Fibroblast of skin of left biceps (primary cell): ENCODE results near the gene SLC31A2.
A peak's percentile ranks its signal among the peaks of the same experiment; 100 is the strongest.
"Not testable (repeated sequence)": the region's sequence is repeated elsewhere in the genome, so short reads cannot be mapped to it uniquely, and the experiment has no call there.

Experiments used
- DNase-seq, 2 experiments: peaks; one replicate each; pipeline ENCODE4 v3.0.0-alpha.2; 2013; ENCODE audit warnings: low read depth in 2 of 2

Gene SLC31A2, protein sequence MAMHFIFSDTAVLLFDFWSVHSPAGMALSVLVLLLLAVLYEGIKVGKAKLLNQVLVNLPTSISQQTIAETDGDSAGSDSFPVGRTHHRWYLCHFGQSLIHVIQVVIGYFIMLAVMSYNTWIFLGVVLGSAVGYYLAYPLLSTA

DNA sequence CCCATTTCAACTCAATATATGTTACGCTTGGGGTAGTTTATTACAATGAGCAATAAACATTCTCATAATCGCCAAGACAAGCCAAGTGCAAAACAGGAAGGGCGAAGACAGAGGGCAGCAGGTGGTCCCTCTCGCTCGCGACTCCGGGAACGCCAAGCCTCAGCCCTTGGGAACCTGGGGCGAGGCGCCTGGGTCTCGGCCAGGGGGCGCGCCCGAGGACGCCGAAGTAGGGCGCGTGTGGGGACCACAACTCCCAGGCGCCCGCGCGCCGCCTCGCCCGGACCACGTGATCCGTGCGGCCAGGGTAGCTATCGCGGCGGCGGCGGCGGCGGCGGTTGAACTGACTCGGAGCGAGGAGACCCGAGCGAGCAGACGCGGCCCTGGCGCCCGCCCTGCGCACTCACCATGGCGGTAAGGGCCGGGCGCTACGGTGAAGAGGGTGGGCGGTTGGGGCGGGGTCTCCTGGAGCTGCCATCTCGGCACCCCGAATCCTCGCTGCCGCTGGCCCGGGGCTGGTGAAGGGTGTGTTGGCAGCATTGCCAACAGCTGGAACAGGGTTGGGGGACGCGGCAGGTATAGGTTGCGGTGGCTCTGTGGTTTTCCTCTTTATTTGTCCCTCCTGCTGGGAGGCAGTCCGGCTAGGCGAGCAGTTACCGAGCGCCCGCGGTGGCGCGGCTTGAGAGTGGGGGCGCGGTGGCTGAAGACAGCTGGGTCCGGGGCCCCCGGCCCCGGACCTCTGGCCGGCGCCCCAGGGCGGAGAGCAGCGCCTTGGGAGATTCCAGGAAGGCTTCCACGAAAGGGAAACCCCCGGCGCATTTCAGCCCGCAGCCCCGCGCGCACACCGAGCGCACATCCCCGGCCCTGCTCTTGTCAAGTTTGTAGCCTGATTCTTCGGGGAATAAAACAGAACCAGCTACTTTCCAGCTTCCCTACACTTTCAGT lies at the start of gene SLC31A2:
TSS of gene SLC31A2 (plus strand) at position 338 of the 942 bp plus-strand sequence. CDS start at position 406, 68 bp downstream.
- peak; percentile 46 to 54 for DNase-seq

DNA sequence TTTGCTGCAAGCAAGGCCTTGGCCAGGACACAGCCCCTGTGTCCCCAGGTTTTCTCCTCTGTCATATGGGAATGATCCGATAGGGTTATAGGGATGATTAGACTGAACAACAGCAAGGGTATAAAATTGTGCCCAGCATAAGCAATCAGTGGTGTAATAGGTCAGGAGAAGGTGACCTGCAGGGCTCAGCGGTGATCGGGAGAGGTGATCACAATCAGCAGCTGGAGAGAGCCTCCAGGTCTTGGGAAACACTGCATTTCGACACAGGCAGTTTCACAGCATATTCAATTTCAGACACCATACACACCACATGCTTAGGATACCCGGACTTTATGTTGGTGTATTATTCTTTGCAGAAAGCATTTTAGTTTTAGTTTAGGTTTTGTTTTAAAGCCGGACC lies 45.5 kb upstream of the SLC31A2 start:
- DNase-seq = not testable (repeated sequence)

DNA sequence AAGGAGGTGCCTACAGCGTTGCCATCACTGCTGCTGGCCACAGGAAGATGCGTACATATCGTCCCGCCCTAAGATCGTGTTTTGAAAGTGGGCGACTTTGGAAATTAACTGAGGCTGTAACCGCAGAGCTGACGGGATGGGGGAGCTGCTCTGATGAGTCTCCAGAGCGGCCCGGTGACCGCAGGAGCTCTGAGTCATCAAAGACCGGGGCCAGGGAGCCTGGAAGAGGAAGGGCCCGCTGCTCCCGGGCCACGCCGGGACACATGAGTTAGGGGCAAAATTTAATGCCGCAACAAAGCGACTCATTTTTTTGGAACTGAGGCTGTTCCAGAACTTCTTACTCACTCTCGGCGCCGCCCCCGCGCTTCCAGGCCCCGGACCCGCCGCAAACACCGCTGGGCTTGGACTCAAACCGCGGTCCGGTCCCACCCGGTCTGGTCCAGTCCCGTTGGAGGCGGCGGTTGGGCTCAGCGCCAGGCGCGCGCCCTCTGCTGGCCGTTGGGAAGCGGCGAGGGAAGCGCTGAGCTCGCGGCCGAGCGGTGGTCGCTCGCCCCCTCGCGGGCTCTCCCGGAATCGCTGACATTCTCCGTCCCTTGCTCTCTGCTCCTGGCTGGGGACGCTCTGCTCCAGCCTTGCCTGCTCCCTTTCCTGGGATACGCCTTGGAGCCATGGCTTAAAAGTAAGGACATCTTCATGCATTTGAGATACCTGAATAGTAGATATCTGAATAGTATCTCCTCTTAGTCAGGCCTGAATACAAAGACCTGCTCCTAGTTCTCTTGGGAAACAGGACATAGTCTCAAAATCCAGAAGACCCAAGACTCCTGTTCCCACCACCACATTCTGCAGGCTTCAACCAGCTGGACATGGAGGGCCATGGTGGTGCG lies 39.5 kb upstream of the SLC31A2 start:
- not testable (repeated sequence) for DNase-seq

DNA sequence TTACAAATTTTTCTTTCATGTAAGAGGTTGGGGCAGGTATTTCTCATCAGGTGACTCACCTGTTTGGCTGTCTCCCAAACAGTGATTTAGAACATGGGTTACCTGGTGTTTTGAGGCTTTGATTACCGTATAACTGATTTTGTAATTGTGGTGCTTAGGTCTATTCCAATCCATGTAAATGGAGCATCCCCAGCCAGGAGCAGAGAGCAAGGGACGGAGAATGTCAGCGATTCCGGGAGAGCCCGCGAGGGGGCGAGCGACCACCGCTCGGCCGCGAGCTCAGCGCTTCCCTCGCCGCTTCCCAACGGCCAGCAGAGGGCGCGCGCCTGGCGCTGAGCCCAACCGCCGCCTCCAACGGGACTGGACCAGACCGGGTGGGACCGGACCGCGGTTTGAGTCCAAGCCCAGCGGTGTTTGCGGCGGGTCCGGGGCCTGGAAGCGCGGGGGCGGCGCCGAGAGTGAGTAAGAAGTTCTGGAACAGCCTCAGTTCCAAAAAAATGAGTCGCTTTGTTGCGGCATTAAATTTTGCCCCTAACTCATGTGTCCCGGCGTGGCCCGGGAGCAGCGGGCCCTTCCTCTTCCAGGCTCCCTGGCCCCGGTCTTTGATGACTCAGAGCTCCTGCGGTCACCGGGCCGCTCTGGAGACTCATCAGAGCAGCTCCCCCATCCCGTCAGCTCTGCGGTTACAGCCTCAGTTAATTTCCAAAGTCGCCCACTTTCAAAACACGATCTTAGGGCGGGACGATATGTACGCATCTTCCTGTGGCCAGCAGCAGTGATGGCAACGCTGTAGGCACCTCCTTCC lies 37.9 kb upstream of the SLC31A2 start:
- DNase-seq = not testable (repeated sequence)

DNA sequence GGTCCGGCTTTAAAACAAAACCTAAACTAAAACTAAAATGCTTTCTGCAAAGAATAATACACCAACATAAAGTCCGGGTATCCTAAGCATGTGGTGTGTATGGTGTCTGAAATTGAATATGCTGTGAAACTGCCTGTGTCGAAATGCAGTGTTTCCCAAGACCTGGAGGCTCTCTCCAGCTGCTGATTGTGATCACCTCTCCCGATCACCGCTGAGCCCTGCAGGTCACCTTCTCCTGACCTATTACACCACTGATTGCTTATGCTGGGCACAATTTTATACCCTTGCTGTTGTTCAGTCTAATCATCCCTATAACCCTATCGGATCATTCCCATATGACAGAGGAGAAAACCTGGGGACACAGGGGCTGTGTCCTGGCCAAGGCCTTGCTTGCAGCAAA lies 32.0 kb upstream of the SLC31A2 start:
- not testable (repeated sequence) for DNase-seq

DNA sequence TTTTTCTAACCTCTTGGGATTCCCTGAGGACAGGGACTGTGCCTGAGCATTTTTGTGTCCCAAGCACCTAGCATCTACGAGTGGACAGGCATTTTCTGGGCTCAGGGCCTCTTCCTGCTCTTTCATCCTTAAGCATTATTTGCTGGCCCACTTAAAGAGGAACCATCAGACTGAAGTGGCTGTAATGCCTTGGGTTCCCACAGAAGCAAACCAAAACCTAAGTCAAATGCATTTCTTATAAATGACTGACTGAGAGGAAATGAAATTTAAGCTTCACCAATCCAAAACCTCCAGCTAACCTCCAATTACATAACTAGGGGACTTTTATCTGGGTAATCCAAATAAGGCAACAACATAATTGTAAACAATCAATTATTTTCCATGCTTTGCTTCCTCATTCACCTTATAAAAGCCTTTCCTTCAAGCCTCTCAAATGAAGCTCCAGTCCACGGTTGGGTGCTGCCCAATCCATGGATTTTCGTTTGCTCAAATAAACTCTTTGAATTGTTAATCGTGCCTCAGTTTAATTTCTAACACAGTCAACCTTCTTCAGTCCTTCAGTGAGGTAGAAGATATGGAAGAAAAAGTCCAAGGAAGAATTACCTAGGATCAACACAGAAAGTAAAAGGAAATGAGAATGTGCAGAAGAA lies 25.3 kb upstream of the SLC31A2 start:
- no peak for DNase-seq

DNA sequence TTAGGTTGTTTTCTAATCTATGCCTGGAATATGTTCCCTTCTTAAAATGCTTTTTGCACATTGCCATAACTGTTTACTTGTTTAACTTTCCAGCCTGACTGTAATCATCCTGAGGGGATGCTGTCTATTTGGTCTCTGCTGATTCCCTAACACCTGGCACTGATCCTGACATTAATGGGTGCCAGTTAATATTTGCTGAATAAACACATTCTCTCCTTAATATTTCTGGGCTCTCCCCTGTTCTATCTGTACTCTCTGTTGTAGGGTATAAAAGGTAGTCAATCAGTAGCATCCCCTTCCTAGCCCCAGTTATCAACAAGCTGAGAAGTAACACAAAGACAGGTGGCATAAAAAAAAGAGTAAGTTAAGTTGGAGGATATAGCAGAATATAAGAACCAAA lies 21.3 kb upstream of the SLC31A2 start:
- no peak for DNase-seq

DNA sequence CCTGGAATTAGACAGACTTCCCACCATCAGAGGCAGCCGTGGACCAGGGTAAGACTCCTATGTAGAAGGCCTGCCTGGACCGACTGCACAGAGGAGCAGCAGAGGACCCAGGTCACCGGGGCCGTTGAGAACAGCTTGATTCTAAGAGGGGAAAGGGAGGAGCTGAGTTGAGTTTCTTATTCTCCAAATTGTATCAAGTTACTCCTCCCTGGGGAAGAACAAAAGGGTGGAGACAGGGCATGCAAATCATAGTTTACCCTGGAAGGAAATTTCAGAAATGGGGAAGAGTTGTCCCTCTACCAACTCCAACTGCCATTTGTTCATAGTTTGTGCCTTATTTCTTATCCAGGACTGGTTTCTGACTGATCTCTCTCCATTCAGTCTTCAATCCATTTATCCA lies 20.9 kb upstream of the SLC31A2 start:
- DNase-seq = no peak

DNA sequence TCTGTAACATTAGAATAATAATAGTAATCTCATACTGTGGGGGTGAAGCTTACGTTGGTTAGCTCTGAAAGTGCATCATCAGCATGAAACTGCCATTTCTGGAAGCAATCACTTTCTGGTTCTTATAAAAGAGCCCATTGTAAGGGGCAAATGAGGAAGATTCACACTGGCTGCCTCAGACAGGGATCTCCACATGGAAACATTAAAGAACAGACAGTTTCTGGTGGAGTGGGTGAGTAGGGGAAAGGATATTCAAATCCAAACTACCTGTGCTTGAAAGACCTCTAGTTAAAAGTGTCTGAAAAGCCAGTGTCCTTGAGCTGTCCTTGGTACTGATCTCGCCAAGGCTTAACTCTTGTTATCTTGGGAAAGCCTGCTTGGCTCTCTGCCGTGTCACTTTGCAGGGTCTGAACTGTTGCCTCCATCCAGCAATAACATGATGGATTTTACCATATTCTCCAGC lies 19.1 kb upstream of the SLC31A2 start:
- DNase-seq = no peak

DNA sequence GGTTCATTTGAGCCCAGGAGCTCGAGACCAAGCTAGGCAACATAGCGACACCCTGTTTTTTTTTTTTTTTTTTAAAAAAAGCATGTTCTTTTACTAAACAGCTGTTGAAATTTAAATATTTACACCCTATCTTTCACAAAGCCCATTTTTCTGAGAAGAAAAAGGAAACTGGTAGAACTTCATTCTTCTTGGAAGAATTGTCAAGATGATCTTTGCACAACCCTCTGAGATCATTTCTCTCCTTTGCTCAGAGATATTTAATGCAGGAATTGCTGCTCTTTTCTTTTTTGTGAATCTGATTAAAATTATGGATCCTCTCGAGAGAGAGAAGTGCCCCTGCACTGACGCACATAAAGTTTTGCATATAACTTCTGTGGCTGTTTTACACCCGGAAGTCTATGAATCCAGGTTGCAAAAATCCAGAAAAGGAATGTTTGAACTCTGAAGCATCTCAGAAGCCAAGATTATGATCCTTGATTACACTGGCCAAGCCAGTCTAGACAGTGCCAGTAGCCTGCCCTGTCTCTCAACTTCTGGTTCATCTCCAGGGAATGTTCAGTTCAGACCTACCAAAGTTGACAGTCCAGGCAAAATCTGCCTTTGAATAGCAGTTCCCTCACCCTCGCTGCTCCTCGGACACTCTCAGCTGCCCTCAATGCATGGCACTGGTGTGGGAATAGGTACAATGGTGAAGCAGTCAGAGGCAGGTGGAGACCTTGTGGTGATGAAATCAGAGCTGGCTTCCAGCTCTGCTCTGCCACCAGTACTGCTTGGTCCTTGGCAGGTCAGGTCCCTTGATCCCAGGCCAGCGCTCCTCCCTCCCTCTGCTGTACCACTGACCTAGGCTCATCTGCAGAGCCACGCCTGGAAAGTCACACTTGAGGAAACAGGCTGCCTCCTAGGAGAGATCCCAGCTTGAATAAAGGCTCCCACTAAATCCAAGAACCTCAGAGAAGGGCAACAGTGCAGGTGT lies 13.3 kb upstream of the SLC31A2 start:
- no peak for DNase-seq

DNA sequence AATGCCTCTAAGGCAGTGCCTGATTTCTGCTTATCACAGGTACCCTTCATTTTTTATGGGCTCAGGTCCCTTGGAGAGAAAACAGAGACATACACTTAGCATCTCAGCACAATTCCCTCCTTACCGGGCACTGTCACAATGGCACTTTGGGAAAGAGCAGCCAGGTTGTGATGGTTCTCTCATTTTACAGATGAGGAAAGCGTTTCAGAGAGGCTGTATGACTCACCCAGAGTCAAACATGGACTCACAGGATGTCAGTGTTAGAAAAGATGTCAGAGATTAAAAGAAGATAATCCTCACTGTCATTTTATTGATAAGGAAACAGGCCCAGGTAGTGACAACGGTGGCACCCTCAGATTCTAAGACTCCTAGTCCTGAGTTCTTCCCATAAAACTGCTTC lies 12.0 kb upstream of the SLC31A2 start:
- DNase-seq = no peak

DNA sequence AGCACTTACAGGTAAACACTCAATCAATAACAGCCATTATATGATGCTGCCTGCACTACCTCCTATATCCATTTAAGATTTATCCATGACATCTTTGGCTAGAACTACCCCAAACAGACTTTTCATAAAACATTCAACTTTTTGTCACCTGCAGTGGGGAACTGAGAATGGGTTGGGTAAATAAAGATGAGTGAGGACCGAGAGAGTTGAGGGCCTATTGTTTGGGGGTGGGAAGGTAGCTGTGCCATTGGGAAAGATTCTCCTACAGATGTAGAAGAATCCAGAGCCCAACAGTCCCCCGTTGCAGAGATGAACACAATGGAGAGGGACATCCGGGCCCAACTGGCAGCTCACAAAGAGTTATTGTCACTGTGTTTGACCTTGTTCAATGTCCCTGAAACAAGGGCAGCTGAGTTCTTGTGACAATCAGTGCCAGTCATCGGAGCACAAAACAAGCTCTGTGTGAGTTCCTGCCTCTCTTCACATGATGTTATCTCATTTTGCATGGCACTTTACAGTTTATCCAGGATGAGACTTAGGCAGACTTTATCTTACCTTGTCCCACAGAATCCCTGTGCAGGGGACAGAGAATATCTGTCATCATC lies 11.5 kb upstream of the SLC31A2 start:
- DNase-seq = no peak

DNA sequence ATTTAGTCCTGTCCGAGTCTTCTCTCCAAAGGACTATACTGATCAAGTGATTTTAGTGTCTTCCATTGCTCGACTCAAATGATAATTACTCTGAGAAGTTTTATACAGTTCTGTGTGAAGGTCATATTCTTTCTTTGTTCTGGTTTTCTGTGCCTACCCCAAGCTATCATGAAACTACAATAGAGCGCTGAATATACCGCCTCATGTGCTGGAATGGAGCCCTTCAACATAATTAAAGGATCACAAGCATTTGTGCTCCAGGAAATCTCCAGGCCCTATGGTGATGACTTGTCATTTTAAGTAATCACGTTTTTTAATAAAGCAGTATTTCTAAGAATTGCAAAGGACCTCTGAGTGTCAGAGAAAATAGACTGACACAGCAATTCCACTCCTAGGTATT lies 10.9 kb upstream of the SLC31A2 start:
- no peak for DNase-seq

DNA sequence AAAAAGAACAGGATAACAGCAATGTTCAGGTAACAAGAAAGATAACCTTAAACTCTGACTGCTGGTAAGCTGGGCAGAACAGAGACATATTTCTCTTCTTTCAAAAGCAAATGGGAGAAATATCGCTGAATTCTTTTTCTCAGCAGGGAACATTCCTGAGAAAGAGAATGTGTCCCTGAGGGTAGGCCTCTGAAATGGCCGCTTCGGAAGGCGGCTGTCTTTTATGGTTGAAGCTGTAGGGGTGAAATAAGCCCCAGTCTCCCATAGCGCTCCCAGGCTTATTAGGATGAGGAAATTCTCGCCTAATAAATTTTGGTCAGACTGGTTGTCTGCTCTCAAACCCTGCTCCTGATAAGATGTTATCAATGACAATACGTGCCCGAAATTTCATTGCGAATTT lies 9.9 kb upstream of the SLC31A2 start:
- not testable (repeated sequence) for DNase-seq

DNA sequence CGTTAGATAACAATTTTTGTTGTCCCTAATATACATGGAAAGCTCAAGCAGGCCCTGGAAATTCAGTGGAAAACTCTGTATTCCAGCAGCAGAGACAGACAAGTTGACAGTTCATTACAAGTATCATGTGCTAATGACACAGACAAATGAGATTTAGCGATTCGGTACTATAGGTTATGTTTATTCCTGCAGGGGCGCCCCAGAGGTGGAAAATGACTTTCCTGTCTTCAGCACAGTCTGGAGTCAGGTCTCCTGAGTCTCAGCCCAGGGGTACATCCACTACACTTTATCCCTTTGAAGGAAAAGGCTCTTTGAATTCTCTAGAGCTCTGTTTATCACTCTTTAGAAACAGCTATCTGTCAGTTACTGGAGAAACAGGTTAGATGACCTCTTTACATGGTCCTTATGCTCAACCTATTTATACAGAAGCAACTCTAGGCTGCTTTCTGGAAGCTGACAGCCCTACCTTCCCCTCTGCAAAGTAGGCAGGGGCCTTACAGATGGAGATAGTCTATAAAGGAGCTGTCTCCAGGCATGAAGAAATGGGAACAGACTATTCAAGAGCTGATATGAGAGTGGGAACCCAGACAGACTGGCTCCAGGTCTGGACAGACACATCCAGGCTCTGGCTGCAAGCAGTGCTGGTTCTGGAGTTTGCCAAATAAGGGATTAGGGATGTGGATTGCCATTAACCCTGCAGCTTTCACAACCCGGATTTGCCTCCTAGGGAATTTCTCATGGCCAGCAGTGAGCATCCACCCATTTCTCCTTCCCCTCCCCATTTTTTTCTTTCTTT lies 7.2 kb upstream of the SLC31A2 start:
- no peak for DNase-seq

DNA sequence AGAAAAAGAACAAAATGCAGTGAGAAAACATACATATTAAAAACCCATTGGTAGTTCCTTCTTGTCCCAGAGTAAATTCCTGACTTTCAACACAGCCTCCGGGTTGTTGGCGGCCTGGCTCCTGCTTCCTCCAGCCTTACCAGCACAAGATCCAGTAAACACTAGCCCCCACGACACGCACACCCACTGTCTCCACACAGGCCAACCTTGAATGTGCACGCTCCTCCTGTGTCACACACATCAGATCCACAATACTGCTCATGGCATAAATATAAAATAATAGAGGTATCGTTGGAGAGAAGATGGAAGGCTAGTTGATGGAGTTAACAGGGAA lies 2.5 kb upstream of the SLC31A2 start:
- DNase-seq = no peak

DNA sequence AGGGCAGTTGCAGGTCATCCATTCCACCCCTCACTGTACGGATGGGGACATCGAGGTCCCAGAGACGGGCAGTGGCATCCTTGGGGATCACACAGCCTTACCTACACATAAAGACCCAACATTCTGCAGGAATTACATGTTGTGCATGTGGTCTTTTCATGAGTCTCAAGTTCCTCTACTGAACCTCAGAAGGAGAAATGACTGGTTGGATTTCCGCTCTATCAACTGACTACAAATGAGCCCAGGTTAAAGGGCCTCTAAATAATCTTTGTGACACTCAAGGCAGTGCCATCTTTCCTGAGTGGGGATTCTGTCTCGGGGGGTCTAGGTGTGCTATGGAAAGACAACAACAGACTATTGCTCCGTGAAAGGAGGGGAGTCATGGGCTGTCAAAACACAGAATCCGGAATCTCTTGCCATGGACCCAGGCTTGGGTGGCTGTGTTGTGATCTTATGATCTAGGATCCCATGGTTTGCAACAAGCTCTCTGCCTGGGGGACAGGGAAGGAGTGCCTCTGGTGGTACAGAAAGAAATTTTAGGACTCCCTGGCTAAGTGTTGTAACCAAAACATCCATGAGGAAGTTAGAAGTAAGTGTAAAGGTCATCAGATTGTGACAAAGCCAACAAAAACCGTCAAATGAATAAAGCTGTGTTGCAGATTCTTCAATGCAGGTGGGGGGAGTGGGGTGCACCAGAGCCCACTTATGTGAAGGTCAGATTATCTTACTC lies 1.9 kb upstream of the SLC31A2 start:
- no peak for DNase-seq

DNA sequence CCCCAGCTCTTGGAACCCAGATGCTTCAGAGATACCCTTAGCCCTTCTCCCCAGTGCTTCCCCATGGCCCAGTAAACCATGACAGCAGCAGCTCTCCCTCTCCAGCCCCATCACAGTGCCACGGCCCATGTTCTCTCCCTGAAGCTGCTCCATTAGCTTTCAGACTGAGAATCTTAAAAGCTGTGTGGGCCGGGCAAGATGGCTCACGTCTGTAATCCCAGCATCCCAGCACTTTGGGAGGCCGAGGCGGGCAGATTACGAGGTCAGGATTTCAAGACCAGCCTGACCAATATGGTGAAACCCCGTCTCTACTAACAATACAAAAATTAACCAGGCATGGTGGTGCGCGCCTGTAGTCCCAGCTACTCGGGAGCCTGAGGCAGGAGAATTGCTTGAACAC lies 1.2 kb upstream of the SLC31A2 start:
- DNase-seq = not testable (repeated sequence)
